ENCODE results near the gene ATP9A.

- TF ChIP-seq, protein P1, sequence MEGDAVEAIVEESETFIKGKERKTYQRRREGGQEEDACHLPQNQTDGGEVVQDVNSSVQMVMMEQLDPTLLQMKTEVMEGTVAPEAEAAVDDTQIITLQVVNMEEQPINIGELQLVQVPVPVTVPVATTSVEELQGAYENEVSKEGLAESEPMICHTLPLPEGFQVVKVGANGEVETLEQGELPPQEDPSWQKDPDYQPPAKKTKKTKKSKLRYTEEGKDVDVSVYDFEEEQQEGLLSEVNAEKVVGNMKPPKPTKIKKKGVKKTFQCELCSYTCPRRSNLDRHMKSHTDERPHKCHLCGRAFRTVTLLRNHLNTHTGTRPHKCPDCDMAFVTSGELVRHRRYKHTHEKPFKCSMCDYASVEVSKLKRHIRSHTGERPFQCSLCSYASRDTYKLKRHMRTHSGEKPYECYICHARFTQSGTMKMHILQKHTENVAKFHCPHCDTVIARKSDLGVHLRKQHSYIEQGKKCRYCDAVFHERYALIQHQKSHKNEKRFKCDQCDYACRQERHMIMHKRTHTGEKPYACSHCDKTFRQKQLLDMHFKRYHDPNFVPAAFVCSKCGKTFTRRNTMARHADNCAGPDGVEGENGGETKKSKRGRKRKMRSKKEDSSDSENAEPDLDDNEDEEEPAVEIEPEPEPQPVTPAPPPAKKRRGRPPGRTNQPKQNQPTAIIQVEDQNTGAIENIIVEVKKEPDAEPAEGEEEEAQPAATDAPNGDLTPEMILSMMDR (IDR thresholded peaks at IDR 0.05; ENCODE audit: control extremely low read depth in 1 of 3, insufficient read depth in 1 of 3, low read depth in 1 of 3, low read length in 3 of 3) = no peak
- TF ChIP-seq, protein P2, sequence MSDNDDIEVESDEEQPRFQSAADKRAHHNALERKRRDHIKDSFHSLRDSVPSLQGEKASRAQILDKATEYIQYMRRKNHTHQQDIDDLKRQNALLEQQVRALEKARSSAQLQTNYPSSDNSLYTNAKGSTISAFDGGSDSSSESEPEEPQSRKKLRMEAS (IDR thresholded peaks at IDR 0.05) = no peak
- TF ChIP-seq EZH2 (IDR thresholded peaks at IDR 0.05; ENCODE audit: low read depth, low read length, severe bottlenecking) = no peak
- TF ChIP-seq CHD2 (IDR thresholded peaks at IDR 0.05; ENCODE audit: low read length) = no peak
- no peak for TF ChIP-seq TAF1 (IDR thresholded peaks at IDR 0.05; ENCODE audit: low read depth, low read length)
- no peak for TF ChIP-seq HDAC2 (IDR thresholded peaks at IDR 0.05; ENCODE audit: borderline replicate concordance in 1 of 2, low read depth in 2 of 2, low read length in 2 of 2)
- no peak for TF ChIP-seq EP300 (IDR thresholded peaks at IDR 0.05; ENCODE audit: borderline replicate concordance in 1 of 2, low read depth in 2 of 2, low read length in 2 of 2)
- no peak for TF ChIP-seq TEAD4 (IDR thresholded peaks at IDR 0.05; ENCODE audit: low read depth, low read length)
- TF ChIP-seq POLR2AphosphoS5 (IDR thresholded peaks at IDR 0.05; ENCODE audit: low read depth, low read length) = no peak
- no peak for TF ChIP-seq SP2 (IDR thresholded peaks at IDR 0.05; ENCODE audit: low read length)
- TF ChIP-seq BCL11A (IDR thresholded peaks at IDR 0.05; ENCODE audit: low read depth in 2 of 2, low read length in 2 of 2) = no peak
- no peak for TF ChIP-seq POLR2A (IDR thresholded peaks at IDR 0.05; ENCODE audit: control extremely low read depth in 1 of 2, low read depth in 2 of 2, low read length in 2 of 2)
- TF ChIP-seq SAP30 (IDR thresholded peaks at IDR 0.05; ENCODE audit: insufficient read depth, insufficient replicate concordance, low read length) = no peak
- TF ChIP-seq RAD21 (IDR thresholded peaks at IDR 0.05 in 1 of 2, conservative IDR thresholded peaks at IDR 0.05 in 1 of 2; ENCODE audit: low read depth in 2 of 2, low read length in 2 of 2) = no peak
These were observed 176.3 kb downstream of the ATP9A start for GRCh38 chr20:51591871-51592270.

Measured in H1 (cell line).